HepG2 (cell line): Measurements from ENCODE around the gene NSUN6. TPM values are rescaled to one million over a fixed set of nuclear protein-coding genes. Genes with fewer than 3 reads are reported as not detected.

Experiments
- IKZF1 ChIP-seq: fragments of 450-650 bp; IDR thresholded peaks from 2 replicates; pipeline ENCODE4 v1.7.1; 2016
- NCOA5 ChIP-seq: sonication (generic); formaldehyde crosslinking; IDR thresholded peaks from 2 replicates; pipeline ENCODE4 v1.4.0; 2020; ENCODE audit warnings: missing genetic modification reagents
- TCF12 ChIP-seq, 2 experiments: fragments of 450-650 bp in 1 of 2; sonication (generic) in 1 of 2; formaldehyde crosslinking in 1 of 2; IDR thresholded peaks; 2 replicates each; pipeline versions ENCODE4 v1.6.1 to v1.8.0; 2017 to 2022; ENCODE audit warnings: antibody characterized with exemption in 1 of 2, mild to moderate bottlenecking in 1 of 2, missing genetic modification reagents in 1 of 2, moderate library complexity in 1 of 2
- ZNF44 ChIP-seq: sonication (generic); formaldehyde crosslinking; IDR thresholded peaks from 2 replicates; pipeline ENCODE4 v1.5.1; 2020; ENCODE audit warnings: mild to moderate bottlenecking, missing genetic modification reagents
- polyA plus RNA-seq, 8 experiments: library from polyadenylated mRNA; depleted of rRNA in 3 of 8; stranded (reverse) in 7 of 8; unstranded in 1 of 8; fragments of >200 nt; fragmentation: Illumina TruSeq in 4 of 8; extraction: Trizol in 4 of 8; gene quantifications; 2 replicates each; pipeline versions ENCODE4 v1.2.1 to v1.2.3, GENCODE V29; 2011 to 2016; ENCODE audit warnings: low read depth in 4 of 8, missing spikeins in 1 of 8, mixed read lengths in 1 of 8; ENCODE audit not compliant: insufficient read depth in 1 of 8
- total RNA-seq, 5 experiments: library from RNA; depleted of rRNA; stranded (reverse); fragments of >200 nt; fragmentation: Illumina TruSeq; extraction: Trizol; gene quantifications; 2 replicates each; pipeline ENCODE4 v1.2.3, GENCODE V29; 2016; ENCODE audit warnings: low read depth in 1 of 5
- TF ChIP-seq, protein P1 (sequence below): sonication (generic); formaldehyde crosslinking; IDR thresholded peaks from 2 replicates; pipeline ENCODE4 v1.4.0; 2020; ENCODE audit warnings: missing genetic modification reagents, mild to moderate bottlenecking, borderline replicate concordance
- TF ChIP-seq, protein P2 (sequence below): sonication (generic); formaldehyde crosslinking; IDR thresholded peaks from 2 replicates; pipeline ENCODE4 v1.4.0; 2020; ENCODE audit warnings: mild to moderate bottlenecking, missing genetic modification reagents
- TF ChIP-seq, protein P3 (sequence below), 2 experiments: sonication (generic) in 1 of 2; formaldehyde crosslinking in 1 of 2; IDR thresholded peaks; 2 replicates each; pipeline versions ENCODE4 v1.4.0 to v1.6.1; 2016 to 2020; ENCODE audit warnings: borderline replicate concordance in 1 of 2, low read depth in 1 of 2, mild to moderate bottlenecking in 1 of 2, missing genetic modification reagents in 1 of 2
- TF ChIP-seq, protein P4 (sequence below): IDR thresholded peaks from 2 replicates; pipeline ENCODE4 v1.6.1; 2016

The NSUN6 gene
- total and polyA plus RNA-seq, 2 of the 13 experiments (the other 11 are each of a cell fraction or from before 2014, with no cell fraction given), result 17.2 to 19.3 TPM

DNA sequence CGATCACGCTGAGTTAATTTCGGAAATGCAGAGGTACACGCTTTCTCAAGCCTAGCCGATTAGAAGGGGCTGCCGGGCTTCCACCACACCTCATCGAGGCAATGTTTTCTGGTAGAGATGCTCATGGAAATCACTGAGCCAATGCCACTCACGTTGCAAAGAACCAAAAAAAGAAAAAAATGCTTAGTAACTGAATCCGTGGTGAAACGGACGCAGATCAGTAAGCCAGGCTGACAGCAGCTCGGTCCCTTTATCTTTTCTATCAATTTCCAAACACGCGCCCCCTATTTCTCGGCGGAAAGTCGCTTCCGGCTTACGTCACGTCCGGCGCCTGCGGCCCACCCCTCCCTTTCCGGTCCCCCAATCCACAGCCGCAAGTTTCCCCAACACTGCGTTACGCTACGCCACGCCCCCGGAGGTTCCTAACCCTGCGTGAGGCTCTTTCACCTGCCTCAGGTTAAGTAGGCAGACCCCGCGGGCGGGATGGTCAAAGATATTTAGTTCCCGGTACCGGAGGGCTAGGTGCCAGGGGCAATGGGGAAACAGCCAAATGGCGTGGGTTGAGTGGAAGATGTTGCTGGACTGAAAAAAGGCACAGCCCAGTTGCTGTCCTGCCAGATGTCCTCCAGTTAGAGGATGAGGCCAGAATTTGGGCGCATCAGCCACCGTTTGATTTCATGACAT lies at the start of gene NSUN6 (continued):
- TF ChIP-seq, protein P1, sequence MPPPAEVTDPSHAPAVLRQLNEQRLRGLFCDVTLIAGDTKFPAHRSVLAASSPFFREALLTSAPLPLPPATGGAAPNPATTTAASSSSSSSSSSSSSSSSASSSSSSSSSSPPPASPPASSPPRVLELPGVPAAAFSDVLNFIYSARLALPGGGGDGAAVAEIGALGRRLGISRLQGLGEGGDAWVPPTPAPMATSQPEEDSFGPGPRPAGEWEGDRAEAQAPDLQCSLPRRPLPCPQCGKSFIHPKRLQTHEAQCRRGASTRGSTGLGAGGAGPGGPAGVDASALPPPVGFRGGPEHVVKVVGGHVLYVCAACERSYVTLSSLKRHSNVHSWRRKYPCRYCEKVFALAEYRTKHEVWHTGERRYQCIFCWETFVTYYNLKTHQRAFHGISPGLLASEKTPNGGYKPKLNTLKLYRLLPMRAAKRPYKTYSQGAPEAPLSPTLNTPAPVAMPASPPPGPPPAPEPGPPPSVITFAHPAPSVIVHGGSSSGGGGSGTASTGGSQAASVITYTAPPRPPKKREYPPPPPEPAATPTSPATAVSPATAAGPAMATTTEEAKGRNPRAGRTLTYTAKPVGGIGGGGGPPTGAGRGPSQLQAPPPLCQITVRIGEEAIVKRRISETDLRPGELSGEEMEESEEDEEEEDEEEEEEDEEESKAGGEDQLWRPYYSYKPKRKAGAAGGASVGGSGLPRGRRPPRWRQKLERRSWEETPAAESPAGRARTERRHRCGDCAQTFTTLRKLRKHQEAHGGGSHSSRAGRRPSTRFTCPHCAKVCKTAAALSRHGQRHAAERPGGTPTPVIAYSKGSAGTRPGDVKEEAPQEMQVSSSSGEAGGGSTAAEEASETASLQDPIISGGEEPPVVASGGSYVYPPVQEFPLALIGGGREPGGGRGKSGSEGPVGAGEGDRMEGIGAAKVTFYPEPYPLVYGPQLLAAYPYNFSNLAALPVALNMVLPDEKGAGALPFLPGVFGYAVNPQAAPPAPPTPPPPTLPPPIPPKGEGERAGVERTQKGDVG (CRISPR knock-in tag), result no peak
- TF ChIP-seq NCOA5 (CRISPR knock-in tag) (no peak), TCF12 (IDR thresholded peaks at IDR 0.05) (no peak), TCF12 (CRISPR knock-in tag; IDR thresholded peaks at IDR 0.05) (no peak), IKZF1 (no peak), ZNF44 (CRISPR knock-in tag) (no peak; the same call in 1 of the 2 replicates)
- TF ChIP-seq, protein P2, sequence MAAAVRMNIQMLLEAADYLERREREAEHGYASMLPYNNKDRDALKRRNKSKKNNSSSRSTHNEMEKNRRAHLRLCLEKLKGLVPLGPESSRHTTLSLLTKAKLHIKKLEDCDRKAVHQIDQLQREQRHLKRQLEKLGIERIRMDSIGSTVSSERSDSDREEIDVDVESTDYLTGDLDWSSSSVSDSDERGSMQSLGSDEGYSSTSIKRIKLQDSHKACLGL (CRISPR knock-in tag), result peak; percentile 40; the same call in 1 of the 2 replicates
- TF ChIP-seq, protein P3, sequence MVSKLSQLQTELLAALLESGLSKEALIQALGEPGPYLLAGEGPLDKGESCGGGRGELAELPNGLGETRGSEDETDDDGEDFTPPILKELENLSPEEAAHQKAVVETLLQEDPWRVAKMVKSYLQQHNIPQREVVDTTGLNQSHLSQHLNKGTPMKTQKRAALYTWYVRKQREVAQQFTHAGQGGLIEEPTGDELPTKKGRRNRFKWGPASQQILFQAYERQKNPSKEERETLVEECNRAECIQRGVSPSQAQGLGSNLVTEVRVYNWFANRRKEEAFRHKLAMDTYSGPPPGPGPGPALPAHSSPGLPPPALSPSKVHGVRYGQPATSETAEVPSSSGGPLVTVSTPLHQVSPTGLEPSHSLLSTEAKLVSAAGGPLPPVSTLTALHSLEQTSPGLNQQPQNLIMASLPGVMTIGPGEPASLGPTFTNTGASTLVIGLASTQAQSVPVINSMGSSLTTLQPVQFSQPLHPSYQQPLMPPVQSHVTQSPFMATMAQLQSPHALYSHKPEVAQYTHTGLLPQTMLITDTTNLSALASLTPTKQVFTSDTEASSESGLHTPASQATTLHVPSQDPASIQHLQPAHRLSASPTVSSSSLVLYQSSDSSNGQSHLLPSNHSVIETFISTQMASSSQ (IDR thresholded peaks at IDR 0.05; ENCODE audit: low read depth), result peak; percentile 28; the same call in 1 of the 2 replicates
- TF ChIP-seq, protein P3 (CRISPR knock-in tag; IDR thresholded peaks at IDR 0.05; ENCODE audit: borderline replicate concordance), result peak; percentile 55; the same call in 1 of the 2 replicates
- TF ChIP-seq, protein P4, sequence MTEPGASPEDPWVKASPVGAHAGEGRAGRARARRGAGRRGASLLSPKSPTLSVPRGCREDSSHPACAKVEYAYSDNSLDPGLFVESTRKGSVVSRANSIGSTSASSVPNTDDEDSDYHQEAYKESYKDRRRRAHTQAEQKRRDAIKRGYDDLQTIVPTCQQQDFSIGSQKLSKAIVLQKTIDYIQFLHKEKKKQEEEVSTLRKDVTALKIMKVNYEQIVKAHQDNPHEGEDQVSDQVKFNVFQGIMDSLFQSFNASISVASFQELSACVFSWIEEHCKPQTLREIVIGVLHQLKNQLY (CRISPR knock-in tag), result peak; percentile 17; the same call in 1 of the 2 replicates
